ENCODE results near the gene ENO3. TPM values are rescaled to one million over a fixed set of nuclear protein-coding genes. Genes with fewer than 3 reads are reported as not detected.
"Not testable (repeated sequence)": the region's sequence is repeated elsewhere in the genome, so short reads cannot be mapped to it uniquely, and the experiment has no call there.

ENO3 gene
- total RNA-seq, 1 experiment from 2014 or later, result 12.3 TPM

- Mint-ChIP-seq H3K4me3 (ENCODE audit: low read depth, unreplicated experiment) (no peak within 1 kb of the TSS), H3K27ac (ENCODE audit: unreplicated experiment) (peak within 1 kb of the TSS; percentile 50), H3K36me3 (ENCODE audit: insufficient read depth, unreplicated experiment) (peaks cover 14% of the 10 kb centered on the region), H3K4me1 (ENCODE audit: low read depth, unreplicated experiment) (peaks cover 14% of the 10 kb centered on the region), H3K27me3 (ENCODE audit: unreplicated experiment) (no peaks in the 10 kb centered on the region), H3K9me3 (ENCODE audit: low read depth, unreplicated experiment) (no peaks in the 10 kb centered on the region)
- TF ChIP-seq CTCF (IDR thresholded peaks at IDR 0.05; ENCODE audit: unreplicated experiment), result peak; percentile 57
- BruUV-seq (replicated peaks), result no TSS peak
- CTCF ChIA-PET, result interaction anchor here (0.7 to 1.0 kb wide), 2 partner anchors 172 to 188 kb away, joined by 3 read pairs; partner anchors contain the start of gene MED11
- DNase-seq, result peak; percentile 75
- intact Hi-C loops (cut with micrococcal nuclease; ENCODE audit: unreplicated experiment), result loop anchor here (5.0 kb wide), 1 partner anchor 116 kb away; the partner anchor contains the start of genes GLTPD2 and VMO1
These were observed 47.7 kb upstream of the ENO3 start, which contains the start of gene CHRNE for GRCh38 chr17:4903051-4903818. Gene CHRNE (minus strand): TSS chr17:4903098. CDS start chr17:4903063, 35 bp downstream.

GRCh38 chr17:4906642-4907041, 44.3 kb upstream of the ENO3 start:
- H3K27me3 Mint-ChIP-seq (ENCODE audit: unreplicated experiment); H3K9me3 Mint-ChIP-seq (ENCODE audit: low read depth, unreplicated experiment); BruUV-seq (replicated peaks); DNase-seq; intact Hi-C loops (cut with micrococcal nuclease; ENCODE audit: unreplicated experiment); H3K4me3 Mint-ChIP-seq (ENCODE audit: low read depth, unreplicated experiment); H3K36me3 Mint-ChIP-seq (ENCODE audit: insufficient read depth, unreplicated experiment); H3K27ac Mint-ChIP-seq (ENCODE audit: unreplicated experiment): not testable (repeated sequence)
- CTCF ChIA-PET, result interaction anchor here (0.6 kb wide), 1 partner anchor 148 kb away, joined by 3 read pairs; no protein-coding TSS in a partner anchor
- H3K4me1 Mint-ChIP-seq (ENCODE audit: low read depth, unreplicated experiment), result peaks cover 14% of the 10 kb centered on the region

GRCh38 chr17:4908301-4908700, 42.6 kb upstream of the ENO3 start:
- intact Hi-C loops (cut with micrococcal nuclease; ENCODE audit: unreplicated experiment), result no loop called here
- H3K4me1 Mint-ChIP-seq (ENCODE audit: low read depth, unreplicated experiment), result peaks cover 5% of the 10 kb centered on the region
- H3K27me3 Mint-ChIP-seq (ENCODE audit: unreplicated experiment), result no peaks in the 10 kb centered on the region
- H3K9me3 Mint-ChIP-seq (ENCODE audit: low read depth, unreplicated experiment), result no peaks in the 10 kb centered on the region
- no peaks in the 10 kb centered on the region for H3K36me3 Mint-ChIP-seq (ENCODE audit: insufficient read depth, unreplicated experiment)
- no peak overlapping the region for H3K27ac Mint-ChIP-seq (ENCODE audit: unreplicated experiment)
- no peak for TF ChIP-seq CTCF (IDR thresholded peaks at IDR 0.05; ENCODE audit: unreplicated experiment)
- CTCF ChIA-PET, result interaction anchor here (0.8 to 1.9 kb wide), 6 partner anchors 26 to 120 kb away, joined by 3 to 11 read pairs (median 6); partner anchors contain the start of genes CAMTA2, RNF167, SLC25A11 and SPAG7
- no TSS peak for BruUV-seq (replicated peaks)
- DNase-seq, result no peak
- no peak overlapping the region for H3K4me3 Mint-ChIP-seq (ENCODE audit: low read depth, unreplicated experiment)

- Mint-ChIP-seq H3K9me3 (ENCODE audit: low read depth, unreplicated experiment) (no peaks in the 10 kb centered on the region), H3K36me3 (ENCODE audit: insufficient read depth, unreplicated experiment) (no peaks in the 10 kb centered on the region), H3K27me3 (ENCODE audit: unreplicated experiment) (no peaks in the 10 kb centered on the region), H3K4me3 (ENCODE audit: low read depth, unreplicated experiment) (no peak overlapping the region), H3K4me1 (ENCODE audit: low read depth, unreplicated experiment) (no peaks in the 10 kb centered on the region), H3K27ac (ENCODE audit: unreplicated experiment) (no peak overlapping the region)
- peak; percentile 65 for TF ChIP-seq CTCF (IDR thresholded peaks at IDR 0.05; ENCODE audit: unreplicated experiment)
- intact Hi-C loops (cut with micrococcal nuclease; ENCODE audit: unreplicated experiment), result loop anchor here (1.0 kb wide), 1 partner anchor 153 kb away; no protein-coding TSS in a partner anchor
- peak; percentile 80 for DNase-seq
- CTCF ChIA-PET, result interaction anchor here (0.6 to 1.9 kb wide), 9 partner anchors 25 to 199 kb away, joined by 3 to 11 read pairs (median 5); partner anchors contain the start of genes ARRB2, CAMTA2, RNF167 and SLC25A11
- no TSS peak for BruUV-seq (replicated peaks)
These were observed 42.0 kb upstream of the ENO3 start for GRCh38 chr17:4908711-4909496.

Measured in Calu3 (cell line).